ENCODE measurements around the gene ARHGAP8. TPM values are rescaled to one million over a fixed set of nuclear protein-coding genes. Genes with fewer than 3 reads are reported as not detected.

The ARHGAP8 gene
- polyA plus RNA-seq, 2 of the 4 experiments (the other 2 are of a cell fraction), result 1.2 to 3.8 TPM

DNA sequence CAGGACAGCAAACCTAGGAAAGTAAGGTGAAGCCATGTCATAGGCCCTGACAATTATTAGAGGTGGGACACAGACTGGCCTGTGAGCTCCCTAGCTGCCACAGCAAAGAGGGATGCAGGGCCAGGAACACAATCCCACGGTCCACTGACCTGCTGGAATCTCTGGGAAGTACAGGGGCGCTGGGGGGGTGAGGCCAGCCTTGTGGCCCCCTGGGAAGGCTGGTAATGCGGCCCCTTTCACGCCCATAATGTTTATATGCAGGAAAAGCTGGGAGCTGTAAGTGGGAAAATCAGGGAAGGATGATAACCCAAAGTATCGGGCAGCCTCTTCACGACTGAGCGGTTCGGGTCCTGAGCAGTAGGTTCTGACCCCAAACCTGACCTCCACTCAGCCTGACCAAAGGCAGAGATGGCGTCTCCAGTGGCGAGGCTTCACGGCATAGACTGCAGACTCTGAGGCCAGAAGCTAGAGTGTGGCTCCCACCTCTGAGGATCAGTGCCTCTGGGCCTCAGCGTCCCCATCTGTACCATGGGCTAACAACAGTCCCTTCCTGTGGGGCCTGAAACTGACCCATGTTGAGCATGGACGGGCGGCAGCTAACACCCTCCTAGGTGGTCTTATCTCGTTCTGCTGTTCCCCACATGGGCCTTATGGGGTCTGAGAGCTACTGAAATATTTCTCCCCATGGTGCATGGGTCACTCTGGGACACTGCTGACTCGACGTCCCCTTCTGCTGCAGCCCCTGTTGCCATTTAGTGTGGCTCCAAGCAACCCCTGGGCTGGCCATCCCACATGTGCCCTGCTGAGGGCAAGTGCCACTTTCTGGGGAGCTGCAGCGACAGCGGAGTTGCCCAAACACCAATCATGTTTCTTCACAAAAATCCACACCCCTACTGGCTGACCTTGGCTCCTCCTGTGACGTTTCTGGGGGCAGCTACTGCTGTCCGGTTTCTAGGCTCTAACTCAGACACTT is 155.7 kb downstream of the ARHGAP8 start:
- 55% methylated on average over 9 of the region's 21 CpGs for WGBS (ENCODE audit: missing lambda C conversion rate)
- Histone ChIP-seq H3K4me2 (no peak overlapping the region), H3K4me3 (no peak overlapping the region), H3K27ac (no peak overlapping the region), H3K4me1 (no peaks in the 10 kb centered on the region), H3K9me3 (no peaks in the 10 kb centered on the region)
- no peak for TF ChIP-seq EP300 (IDR thresholded peaks at IDR 0.05)
- no peak for TF ChIP-seq MYC (IDR thresholded peaks at IDR 0.05; ENCODE audit: borderline replicate concordance, low read length)
- TF ChIP-seq NPAS2 (CRISPR knock-in tag; IDR thresholded peaks at IDR 0.05; ENCODE audit: borderline replicate concordance), result no peak
- TF ChIP-seq, protein P1, sequence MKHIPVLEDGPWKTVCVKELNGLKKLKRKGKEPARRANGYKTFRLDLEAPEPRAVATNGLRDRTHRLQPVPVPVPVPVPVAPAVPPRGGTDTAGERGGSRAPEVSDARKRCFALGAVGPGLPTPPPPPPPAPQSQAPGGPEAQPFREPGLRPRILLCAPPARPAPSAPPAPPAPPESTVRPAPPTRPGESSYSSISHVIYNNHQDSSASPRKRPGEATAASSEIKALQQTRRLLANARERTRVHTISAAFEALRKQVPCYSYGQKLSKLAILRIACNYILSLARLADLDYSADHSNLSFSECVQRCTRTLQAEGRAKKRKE (CRISPR knock-in tag; IDR thresholded peaks at IDR 0.05; ENCODE audit: low read depth), result no peak
- TF ChIP-seq CBX2 (IDR thresholded peaks at IDR 0.05; ENCODE audit: borderline replicate concordance, low read depth), result no peak
- no peak for TF ChIP-seq RAD21 (conservative IDR thresholded peaks at IDR 0.05 in 1 of 2, IDR thresholded peaks at IDR 0.05 in 1 of 2)
- TF ChIP-seq KDM1A (IDR thresholded peaks at IDR 0.05; ENCODE audit: low read depth), result no peak
- TF ChIP-seq SREBF2 (IDR thresholded peaks at IDR 0.05), result no peak
- no peak for TF ChIP-seq CBX8 (IDR thresholded peaks at IDR 0.05)
- no peak for TF ChIP-seq GATA3 (IDR thresholded peaks at IDR 0.05; ENCODE audit: borderline replicate concordance)
- no peak for TF ChIP-seq POLR2AphosphoS2 (conservative IDR thresholded peaks at IDR 0.05; ENCODE audit: low read length)
- no peak for TF ChIP-seq HDAC2 (IDR thresholded peaks at IDR 0.05)
- TF ChIP-seq, protein P2, sequence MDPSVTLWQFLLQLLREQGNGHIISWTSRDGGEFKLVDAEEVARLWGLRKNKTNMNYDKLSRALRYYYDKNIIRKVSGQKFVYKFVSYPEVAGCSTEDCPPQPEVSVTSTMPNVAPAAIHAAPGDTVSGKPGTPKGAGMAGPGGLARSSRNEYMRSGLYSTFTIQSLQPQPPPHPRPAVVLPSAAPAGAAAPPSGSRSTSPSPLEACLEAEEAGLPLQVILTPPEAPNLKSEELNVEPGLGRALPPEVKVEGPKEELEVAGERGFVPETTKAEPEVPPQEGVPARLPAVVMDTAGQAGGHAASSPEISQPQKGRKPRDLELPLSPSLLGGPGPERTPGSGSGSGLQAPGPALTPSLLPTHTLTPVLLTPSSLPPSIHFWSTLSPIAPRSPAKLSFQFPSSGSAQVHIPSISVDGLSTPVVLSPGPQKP (IDR thresholded peaks at IDR 0.05; ENCODE audit: low read depth, low read length), result no peak
- TF ChIP-seq RCOR1 (IDR thresholded peaks at IDR 0.05; ENCODE audit: low read depth, low read length), result no peak
- TF ChIP-seq CEBPB (IDR thresholded peaks at IDR 0.05), result no peak
- TF ChIP-seq ESRRA (IDR thresholded peaks at IDR 0.05; ENCODE audit: borderline replicate concordance, low read length), result no peak
- no peak for TF ChIP-seq NR3C1 (IDR thresholded peaks at IDR 0.05)
- TF ChIP-seq ZC3H11A (IDR thresholded peaks at IDR 0.05), result no peak
- no peak for TF ChIP-seq BHLHE40 (IDR thresholded peaks at IDR 0.05; ENCODE audit: low read depth, low read length)
- DNase-seq (ENCODE audit: low read depth in 1 of 2, low spot score in 1 of 2) (no peak), ATAC-seq (no peak), FAIRE-seq (no peak)
- ChIA-PET CTCF (interaction anchor here (1.5 kb wide), 1 partner anchor 49 kb away, joined by 3 read pairs; no protein-coding TSS in a partner anchor), POLR2A (no interaction called here)

DNA sequence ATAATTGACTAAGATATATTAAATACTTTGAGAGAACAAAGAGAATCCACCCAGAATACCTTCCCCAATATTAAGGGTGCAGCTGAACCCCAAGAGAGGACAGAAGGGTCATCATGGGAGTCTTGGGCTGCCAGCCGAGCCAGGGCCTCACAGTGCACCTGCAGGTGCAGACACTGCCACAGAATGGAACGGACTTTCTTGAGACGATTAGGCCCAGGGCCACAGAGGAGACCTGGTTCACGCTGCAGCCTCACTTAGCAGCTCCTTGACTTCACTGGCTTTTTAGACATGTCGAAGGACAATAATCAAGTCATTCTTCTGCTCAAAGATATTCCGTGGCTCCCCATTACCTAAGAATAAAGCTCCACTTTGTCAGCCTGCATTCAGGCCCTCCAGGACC is 156.9 kb downstream of the ARHGAP8 start:
- ATAC-seq (no peak), FAIRE-seq (no peak), DNase-seq (ENCODE audit: low read depth in 1 of 2, low spot score in 1 of 2) (no peak)
- Histone ChIP-seq H3K27ac (no peak overlapping the region), H3K4me1 (no peaks in the 10 kb centered on the region), H3K4me2 (no peak overlapping the region), H3K9me3 (no peaks in the 10 kb centered on the region), H3K4me3 (no peak overlapping the region)
- POLR2A ChIA-PET, result no interaction called here
- CTCF ChIA-PET, result interaction anchor here (1.5 kb wide), 1 partner anchor 48 kb away, joined by 3 read pairs; no protein-coding TSS in a partner anchor
- 70% methylated on average over 6 of the region's 6 CpGs for WGBS (ENCODE audit: missing lambda C conversion rate)
- TF ChIP-seq CBX8 (IDR thresholded peaks at IDR 0.05) (no peak), RCOR1 (IDR thresholded peaks at IDR 0.05; ENCODE audit: low read depth, low read length) (no peak), BHLHE40 (IDR thresholded peaks at IDR 0.05; ENCODE audit: low read depth, low read length) (no peak)
- TF ChIP-seq, protein P3, sequence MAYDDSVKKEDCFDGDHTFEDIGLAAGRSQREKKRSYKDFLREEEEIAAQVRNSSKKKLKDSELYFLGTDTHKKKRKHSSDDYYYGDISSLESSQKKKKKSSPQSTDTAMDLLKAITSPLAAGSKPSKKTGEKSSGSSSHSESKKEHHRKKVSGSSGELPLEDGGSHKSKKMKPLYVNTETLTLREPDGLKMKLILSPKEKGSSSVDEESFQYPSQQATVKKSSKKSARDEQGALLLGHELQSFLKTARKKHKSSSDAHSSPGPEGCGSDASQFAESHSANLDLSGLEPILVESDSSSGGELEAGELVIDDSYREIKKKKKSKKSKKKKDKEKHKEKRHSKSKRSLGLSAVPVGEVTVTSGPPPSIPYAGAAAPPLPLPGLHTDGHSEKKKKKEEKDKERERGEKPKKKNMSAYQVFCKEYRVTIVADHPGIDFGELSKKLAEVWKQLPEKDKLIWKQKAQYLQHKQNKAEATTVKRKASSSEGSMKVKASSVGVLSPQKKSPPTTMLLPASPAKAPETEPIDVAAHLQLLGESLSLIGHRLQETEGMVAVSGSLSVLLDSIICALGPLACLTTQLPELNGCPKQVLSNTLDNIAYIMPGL (CRISPR knock-in tag; IDR thresholded peaks at IDR 0.05; ENCODE audit: borderline replicate concordance), result no peak

Other genes starting within 250 kb of the ARHGAP8 start
- 7.1 and 8.5 TPM in 2 replicates for gene PRR5, start 50.4 kb upstream of the ARHGAP8 start, polyA plus RNA-seq (2011; rRNA removed)
- gene PRR5, start 50.4 kb upstream of the ARHGAP8 start, polyA plus RNA-seq (2017; fragmentation: RNase III; extraction: RNeasy Plus Mini Kit Qiagen cat#74134 plus additional on column Dnase treatment), result 15.7 to 19.5 TPM (median 17.7 TPM) in 3 replicates

Measured in A549 (cell line).